ENCODE measurements around the gene MOSPD3.

The MOSPD3 gene

DNA sequence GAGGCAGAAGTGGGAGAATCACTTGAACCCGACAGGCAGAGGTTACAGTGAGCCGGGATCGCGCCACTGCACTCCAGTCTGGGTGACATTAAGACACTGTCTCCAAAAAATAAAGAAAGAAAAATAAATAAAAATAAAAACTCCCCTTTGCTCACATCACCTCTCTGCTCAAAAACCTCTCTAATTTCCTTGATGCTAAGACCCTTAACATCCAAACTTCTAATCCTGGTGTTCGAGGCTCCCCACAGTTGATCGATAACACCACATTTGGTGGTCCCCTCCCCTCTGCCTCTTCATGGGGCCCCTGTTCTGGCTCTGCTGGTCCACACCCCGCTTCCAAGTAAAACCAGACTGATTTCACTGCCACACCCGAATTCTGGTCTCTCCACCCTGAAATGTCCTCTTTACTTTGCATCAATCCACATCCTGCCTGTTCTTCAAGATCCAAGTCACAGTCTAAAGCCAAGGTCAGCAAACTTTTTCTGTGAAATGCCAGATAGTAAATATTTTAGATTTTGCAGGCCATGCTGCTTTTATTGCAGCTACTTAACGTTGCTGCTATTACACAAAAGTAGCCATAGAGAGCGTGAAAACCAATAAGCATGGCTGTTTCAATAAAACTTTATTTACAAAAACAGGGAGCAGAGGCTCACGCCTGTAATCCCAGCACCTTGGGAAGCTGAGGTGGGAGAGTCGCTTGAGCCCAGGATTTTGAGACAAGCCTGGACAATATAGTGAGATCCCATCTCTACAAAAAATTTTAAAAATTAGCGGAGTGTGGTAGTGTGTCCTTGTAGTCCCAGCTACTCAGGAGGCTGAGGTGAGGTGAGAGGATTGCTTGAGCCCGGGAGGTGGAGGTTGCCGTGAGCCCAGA lies 11.8 kb downstream of the MOSPD3 start:
- DNase-seq (ENCODE audit: low read depth) = no peak
- no peak overlapping the region for H3K4me3 ChIP-seq (ENCODE audit: low read depth, low read length)

DNA sequence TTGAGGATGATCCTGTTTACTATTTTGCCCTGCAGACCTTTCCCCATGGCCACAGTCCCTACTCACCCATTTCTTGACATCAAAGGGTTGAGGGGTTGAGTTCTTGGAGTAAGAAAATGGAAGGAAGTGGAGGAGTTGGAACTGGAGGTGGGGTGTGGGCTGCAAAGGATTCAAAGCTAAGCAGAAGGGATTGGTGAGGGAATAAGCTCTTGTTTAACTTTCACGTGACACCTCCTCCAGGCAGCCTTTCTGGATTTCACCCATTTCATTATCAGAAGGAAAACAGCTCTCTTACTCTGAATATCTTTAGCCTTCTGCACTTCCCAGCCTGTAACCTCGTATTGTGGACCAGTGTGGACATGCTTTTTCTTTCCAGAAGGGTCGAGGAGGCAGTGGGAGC lies 13.7 kb downstream of the MOSPD3 start:
- TF ChIP-seq POLR2A (IDR thresholded peaks at IDR 0.05; ENCODE audit: extremely low read depth, insufficient read length) = no peak
- TF ChIP-seq MYC (IDR thresholded peaks at IDR 0.05; ENCODE audit: low read depth, low read length) = no peak
- TF ChIP-seq, protein P1, sequence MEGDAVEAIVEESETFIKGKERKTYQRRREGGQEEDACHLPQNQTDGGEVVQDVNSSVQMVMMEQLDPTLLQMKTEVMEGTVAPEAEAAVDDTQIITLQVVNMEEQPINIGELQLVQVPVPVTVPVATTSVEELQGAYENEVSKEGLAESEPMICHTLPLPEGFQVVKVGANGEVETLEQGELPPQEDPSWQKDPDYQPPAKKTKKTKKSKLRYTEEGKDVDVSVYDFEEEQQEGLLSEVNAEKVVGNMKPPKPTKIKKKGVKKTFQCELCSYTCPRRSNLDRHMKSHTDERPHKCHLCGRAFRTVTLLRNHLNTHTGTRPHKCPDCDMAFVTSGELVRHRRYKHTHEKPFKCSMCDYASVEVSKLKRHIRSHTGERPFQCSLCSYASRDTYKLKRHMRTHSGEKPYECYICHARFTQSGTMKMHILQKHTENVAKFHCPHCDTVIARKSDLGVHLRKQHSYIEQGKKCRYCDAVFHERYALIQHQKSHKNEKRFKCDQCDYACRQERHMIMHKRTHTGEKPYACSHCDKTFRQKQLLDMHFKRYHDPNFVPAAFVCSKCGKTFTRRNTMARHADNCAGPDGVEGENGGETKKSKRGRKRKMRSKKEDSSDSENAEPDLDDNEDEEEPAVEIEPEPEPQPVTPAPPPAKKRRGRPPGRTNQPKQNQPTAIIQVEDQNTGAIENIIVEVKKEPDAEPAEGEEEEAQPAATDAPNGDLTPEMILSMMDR (IDR thresholded peaks at IDR 0.05; ENCODE audit: low read depth, low read length) = no peak
- TF ChIP-seq, protein P2, sequence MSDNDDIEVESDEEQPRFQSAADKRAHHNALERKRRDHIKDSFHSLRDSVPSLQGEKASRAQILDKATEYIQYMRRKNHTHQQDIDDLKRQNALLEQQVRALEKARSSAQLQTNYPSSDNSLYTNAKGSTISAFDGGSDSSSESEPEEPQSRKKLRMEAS (IDR thresholded peaks at IDR 0.05; ENCODE audit: low read depth, low read length) = no peak
- DNase-seq (ENCODE audit: low read depth) = no peak
- no peak overlapping the region for H3K4me3 ChIP-seq (ENCODE audit: low read depth, low read length)

More for the DNA sequence above, 11.8 kb downstream of the MOSPD3 start:
- TF ChIP-seq, protein P2 (IDR thresholded peaks at IDR 0.05; ENCODE audit: low read depth, low read length) = no peak
- TF ChIP-seq, protein P1 (IDR thresholded peaks at IDR 0.05; ENCODE audit: low read depth, low read length) = no peak
- TF ChIP-seq POLR2A (IDR thresholded peaks at IDR 0.05; ENCODE audit: extremely low read depth, insufficient read length) (no peak), MYC (IDR thresholded peaks at IDR 0.05; ENCODE audit: low read depth, low read length) (no peak)

DNA sequence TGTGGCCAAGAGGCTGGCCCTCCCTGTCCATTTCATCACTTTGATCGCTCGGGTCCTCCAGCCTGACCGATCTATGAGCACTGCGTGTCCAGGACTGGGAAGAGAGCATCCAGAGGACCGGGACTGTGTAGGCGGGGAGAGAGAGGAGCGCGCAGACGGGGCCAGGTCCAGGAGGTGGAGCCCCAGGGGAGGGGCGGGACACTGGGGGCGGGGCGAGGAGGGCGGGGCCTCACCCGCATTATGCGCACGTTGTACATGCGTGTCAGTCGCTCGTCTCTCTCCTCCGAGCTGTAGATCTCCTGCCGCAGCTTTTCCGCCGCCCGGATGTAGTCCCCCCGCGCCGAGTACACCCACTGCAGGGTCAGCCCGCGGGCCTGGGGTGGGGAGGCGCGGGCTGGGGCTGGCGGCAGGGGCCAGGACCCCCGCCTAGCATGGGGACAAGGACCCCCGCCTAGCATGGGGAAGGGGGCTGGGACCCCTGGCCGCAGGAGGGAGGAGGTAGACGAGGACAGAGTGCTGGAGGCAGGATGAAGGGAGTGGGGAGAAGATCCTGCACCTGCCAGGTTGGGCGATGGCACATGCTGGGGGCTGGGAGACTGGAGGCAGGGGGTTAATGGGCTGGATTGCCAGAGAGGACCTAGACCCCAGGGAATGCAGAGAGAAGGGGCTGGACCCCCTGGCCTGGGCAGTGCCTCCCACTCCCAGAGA lies 14.3 kb downstream of the MOSPD3 start:
- TF ChIP-seq, protein P2 (IDR thresholded peaks at IDR 0.05; ENCODE audit: low read depth, low read length) = peak; percentile 82
- TF ChIP-seq MYC (IDR thresholded peaks at IDR 0.05; ENCODE audit: low read depth, low read length) (peak; percentile 93), POLR2A (IDR thresholded peaks at IDR 0.05; ENCODE audit: extremely low read depth, insufficient read length) (peak; percentile 95)
- TF ChIP-seq, protein P1 (IDR thresholded peaks at IDR 0.05; ENCODE audit: low read depth, low read length) = no peak
- peak; percentile 96 for DNase-seq (ENCODE audit: low read depth)
- peak overlapping the region; percentile 64 for H3K4me3 ChIP-seq (ENCODE audit: low read depth, low read length)

DNA sequence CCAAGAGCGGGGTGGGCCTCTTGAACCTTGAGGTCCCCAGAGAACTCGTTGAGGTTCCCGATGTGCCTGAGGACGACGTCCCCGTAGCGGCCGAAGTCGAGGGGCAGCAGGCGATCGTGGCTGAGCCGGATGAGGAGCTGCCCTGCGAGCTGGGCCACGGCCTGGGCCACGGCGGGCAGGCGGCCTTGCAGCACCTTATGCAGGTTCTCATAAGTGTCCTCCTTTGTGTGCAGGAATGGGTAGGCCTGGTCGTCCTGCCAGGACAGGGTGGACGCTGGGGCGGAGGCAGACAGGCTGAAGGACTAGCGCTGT lies 14.9 kb downstream of the MOSPD3 start:
- peak overlapping the region; percentile 64 for H3K4me3 ChIP-seq (ENCODE audit: low read depth, low read length)
- TF ChIP-seq, protein P1 (IDR thresholded peaks at IDR 0.05; ENCODE audit: low read depth, low read length) = no peak
- TF ChIP-seq POLR2A (IDR thresholded peaks at IDR 0.05; ENCODE audit: extremely low read depth, insufficient read length) = no peak
- TF ChIP-seq, protein P2 (IDR thresholded peaks at IDR 0.05; ENCODE audit: low read depth, low read length) = no peak; the same call in 1 of the 2 replicates
- no peak for TF ChIP-seq MYC (IDR thresholded peaks at IDR 0.05; ENCODE audit: low read depth, low read length)
- DNase-seq (ENCODE audit: low read depth) = no peak

DNA sequence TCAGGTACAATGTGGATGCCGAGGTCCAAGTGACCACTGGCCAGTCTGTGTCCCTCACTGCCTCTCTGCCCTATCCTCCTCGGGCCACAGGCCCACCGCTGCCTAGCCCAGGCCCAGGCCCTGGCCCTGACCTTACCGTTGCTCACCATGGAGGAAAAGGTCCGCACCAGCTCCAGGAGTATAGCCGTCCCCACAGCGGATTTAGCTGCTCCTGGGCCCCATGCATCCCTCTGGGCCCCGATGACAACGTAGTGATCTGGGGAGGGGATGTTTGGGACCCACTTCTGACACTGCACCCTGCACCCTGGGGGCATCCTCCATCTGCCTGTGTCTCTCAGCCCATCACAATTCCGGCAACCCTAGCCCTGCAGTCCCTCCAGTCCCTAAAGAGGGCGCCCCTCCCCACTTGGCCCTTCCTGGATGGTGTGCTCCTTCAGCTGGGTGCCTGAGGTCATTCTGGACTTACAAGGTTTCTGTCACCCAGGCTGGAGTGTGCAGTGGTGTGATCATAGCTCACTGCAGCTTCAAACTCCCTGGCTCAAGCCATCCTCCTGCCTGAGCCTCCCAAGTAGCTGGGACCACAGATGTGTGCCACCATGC lies 16.9 kb downstream of the MOSPD3 start:
- H3K4me3 ChIP-seq (ENCODE audit: low read depth, low read length) = no peak overlapping the region
- DNase-seq (ENCODE audit: low read depth) = peak; percentile 83
- TF ChIP-seq, protein P2 (IDR thresholded peaks at IDR 0.05; ENCODE audit: low read depth, low read length) = peak; percentile 14; the same call in 1 of the 2 replicates
- TF ChIP-seq, protein P1 (IDR thresholded peaks at IDR 0.05; ENCODE audit: low read depth, low read length) = peak; percentile 86
- TF ChIP-seq MYC (IDR thresholded peaks at IDR 0.05; ENCODE audit: low read depth, low read length) (peak; percentile 68), POLR2A (IDR thresholded peaks at IDR 0.05; ENCODE audit: extremely low read depth, insufficient read length) (no peak)

Data from NB4 (cell line).